OCI-LY1 (cell line): ENCODE results near the gene DCAKD.

Experiments
- H2AFZ ChIP-seq: fragments of 200-600 bp; sonication (generic), shearing (Covaris generic); 2 replicates; pipeline ENCODE4 v1.6.0; 2014; ENCODE audit warnings: antibody characterized with exemption, mild to moderate bottlenecking, low read length
- H3F3A ChIP-seq: fragments of 200-600 bp; sonication (generic), shearing (Covaris generic); 2 replicates; pipeline ENCODE4 v1.6.0; 2014; ENCODE audit warnings: mild to moderate bottlenecking, antibody characterized with exemption, low read length, moderate library complexity; ENCODE audit not compliant: insufficient read depth
- H3K27ac ChIP-seq: fragments of 200-600 bp; sonication (generic); 2 replicates; pipeline ENCODE4 v1.5.1; 2014; ENCODE audit warnings: low read length, mixed run types, mild to moderate bottlenecking, low read depth; ENCODE audit not compliant: poor library complexity, severe bottlenecking
- H3K27me3 ChIP-seq: fragments of 200-600 bp; sonication (generic); 2 replicates; pipeline ENCODE4 v1.6.0; 2014; ENCODE audit warnings: antibody characterized with exemption, mild to moderate bottlenecking, low read length, moderate library complexity; ENCODE audit not compliant: insufficient read depth
- H3K36me3 ChIP-seq: fragments of 200-600 bp; sonication (generic); 2 replicates; pipeline ENCODE4 v1.6.1; 2014; ENCODE audit warnings: mild to moderate bottlenecking, antibody characterized with exemption, low read length, moderate library complexity, mixed read lengths; ENCODE audit not compliant: insufficient read depth
- H3K4me1 ChIP-seq: fragments of 200-600 bp; sonication (generic); 2 replicates; pipeline ENCODE4 v1.5.1; 2014; ENCODE audit warnings: mild to moderate bottlenecking, low read length, moderate library complexity; ENCODE audit not compliant: insufficient read depth, severe bottlenecking
- H3K4me2 ChIP-seq: fragments of 200-600 bp; sonication (generic), shearing (Covaris generic); 2 replicates; pipeline ENCODE4 v1.6.1; 2014; ENCODE audit warnings: low read length
- H3K4me3 ChIP-seq: fragments of 200-600 bp; sonication (generic); 2 replicates; pipeline ENCODE4 v1.5.1; 2014; ENCODE audit warnings: low read length, low read depth, mild to moderate bottlenecking, mixed read lengths; ENCODE audit not compliant: poor library complexity, severe bottlenecking
- H3K79me2 ChIP-seq: fragments of 200-600 bp; shearing (Covaris generic); 2 replicates; pipeline ENCODE4 v1.6.1; 2016; ENCODE audit warnings: mixed run types, low read length, mixed read lengths; ENCODE audit not compliant: insufficient read depth
- H3K9ac ChIP-seq: fragments of 200-600 bp; sonication (generic), shearing (Covaris generic); 2 replicates; pipeline ENCODE4 v1.6.1; 2014; ENCODE audit warnings: mild to moderate bottlenecking, low read length, mixed read lengths
- H3K9me2 ChIP-seq: fragments of 200-600 bp; sonication (generic), shearing (Covaris generic); 2 replicates; pipeline ENCODE4 v1.6.1; 2014; ENCODE audit warnings: low read depth, mild to moderate bottlenecking, low read length, mixed read lengths
- H3K9me3 ChIP-seq: fragments of 200-600 bp; shearing (Covaris generic); 2 replicates; pipeline ENCODE4 v1.6.1; 2014; ENCODE audit warnings: low read length, mixed read lengths
- H4K20me1 ChIP-seq: fragments of 200-600 bp; sonication (generic), shearing (Covaris generic); 2 replicates; pipeline ENCODE4 v1.6.0; 2016; ENCODE audit warnings: mild to moderate bottlenecking, low read length; ENCODE audit not compliant: insufficient read depth
- EZH2 ChIP-seq: fragments of 200-600 bp; sonication (generic), shearing (Covaris generic); IDR thresholded peaks from 2 replicates; pipeline ENCODE4 v1.8.0; 2017; ENCODE audit warnings: borderline replicate concordance, mixed run types, mild to moderate bottlenecking, antibody characterized with exemption, low read length, moderate library complexity, mixed read lengths
- TF ChIP-seq, protein P1 (sequence below): fragments of 200-600 bp; sonication (generic), shearing (Covaris generic); IDR thresholded peaks from 2 replicates; pipeline ENCODE4 v1.5.1; 2017; ENCODE audit warnings: mild to moderate bottlenecking, antibody characterized with exemption, low read length, moderate library complexity, mixed read lengths

Gene DCAKD

GRCh38 chr17:45048795-45049563 is 2.5 kb downstream of the DCAKD start:
- Histone ChIP-seq H2AFZ (no peak overlapping the region), H3K79me2 (peaks cover 26% of the 10 kb centered on the region), H3K27me3 (no peaks in the 10 kb centered on the region), H3K4me3 (no peak overlapping the region), H3K9ac (no peak overlapping the region), H3K27ac (peak overlapping the region; percentile 47), H3K36me3 (no peaks in the 10 kb centered on the region), H3K9me3 (no peaks in the 10 kb centered on the region), H4K20me1 (no peaks in the 10 kb centered on the region), H3F3A (no peaks in the 10 kb centered on the region), H3K9me2 (no peaks in the 10 kb centered on the region), H3K4me2 (no peak overlapping the region; the same call in 1 of the 2 replicates), H3K4me1 (peaks cover 32% of the 10 kb centered on the region)
- TF ChIP-seq, protein P1, sequence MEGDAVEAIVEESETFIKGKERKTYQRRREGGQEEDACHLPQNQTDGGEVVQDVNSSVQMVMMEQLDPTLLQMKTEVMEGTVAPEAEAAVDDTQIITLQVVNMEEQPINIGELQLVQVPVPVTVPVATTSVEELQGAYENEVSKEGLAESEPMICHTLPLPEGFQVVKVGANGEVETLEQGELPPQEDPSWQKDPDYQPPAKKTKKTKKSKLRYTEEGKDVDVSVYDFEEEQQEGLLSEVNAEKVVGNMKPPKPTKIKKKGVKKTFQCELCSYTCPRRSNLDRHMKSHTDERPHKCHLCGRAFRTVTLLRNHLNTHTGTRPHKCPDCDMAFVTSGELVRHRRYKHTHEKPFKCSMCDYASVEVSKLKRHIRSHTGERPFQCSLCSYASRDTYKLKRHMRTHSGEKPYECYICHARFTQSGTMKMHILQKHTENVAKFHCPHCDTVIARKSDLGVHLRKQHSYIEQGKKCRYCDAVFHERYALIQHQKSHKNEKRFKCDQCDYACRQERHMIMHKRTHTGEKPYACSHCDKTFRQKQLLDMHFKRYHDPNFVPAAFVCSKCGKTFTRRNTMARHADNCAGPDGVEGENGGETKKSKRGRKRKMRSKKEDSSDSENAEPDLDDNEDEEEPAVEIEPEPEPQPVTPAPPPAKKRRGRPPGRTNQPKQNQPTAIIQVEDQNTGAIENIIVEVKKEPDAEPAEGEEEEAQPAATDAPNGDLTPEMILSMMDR = no peak; the same call in 1 of the 2 replicates
- TF ChIP-seq EZH2 = no peak

- peaks cover 25% of the 10 kb centered on the region for H3K4me1 ChIP-seq
- H3K4me3 ChIP-seq = no peak overlapping the region
- no peaks in the 10 kb centered on the region for H4K20me1 ChIP-seq
- H3K79me2 ChIP-seq = peaks cover 26% of the 10 kb centered on the region
- TF ChIP-seq, protein P1 = no peak
- no peak for TF ChIP-seq EZH2
- H3F3A ChIP-seq = no peaks in the 10 kb centered on the region
- H2AFZ ChIP-seq = no peak overlapping the region
- no peak overlapping the region for H3K9ac ChIP-seq
- H3K36me3 ChIP-seq = no peaks in the 10 kb centered on the region
- no peaks in the 10 kb centered on the region for H3K9me2 ChIP-seq
- H3K27me3 ChIP-seq = no peaks in the 10 kb centered on the region
- no peak overlapping the region for H3K27ac ChIP-seq
- H3K9me3 ChIP-seq = no peaks in the 10 kb centered on the region
- H3K4me2 ChIP-seq = no peak overlapping the region
These were observed 4.8 kb downstream of the DCAKD start for GRCh38 chr17:45046537-45047125.

- Histone ChIP-seq H4K20me1 (no peaks in the 10 kb centered on the region), H3K27ac (no peak overlapping the region), H3K9me3 (no peaks in the 10 kb centered on the region), H3K36me3 (no peaks in the 10 kb centered on the region), H3K27me3 (no peaks in the 10 kb centered on the region), H3K9ac (no peak overlapping the region), H3F3A (no peaks in the 10 kb centered on the region), H3K4me1 (peaks cover 9% of the 10 kb centered on the region), H3K4me2 (no peak overlapping the region), H3K79me2 (peaks cover 12% of the 10 kb centered on the region), H2AFZ (no peak overlapping the region), H3K9me2 (no peaks in the 10 kb centered on the region), H3K4me3 (no peak overlapping the region)
- no peak for TF ChIP-seq EZH2
- TF ChIP-seq, protein P1 = no peak
These were observed 7.5 kb downstream of the DCAKD start for GRCh38 chr17:45043813-45044540.
